ENCODE data around the gene LYPD6.
"Not testable (repeated sequence)": the region's sequence is repeated elsewhere in the genome, so short reads cannot be mapped to it uniquely, and the experiment has no call there.

LYPD6 gene

GRCh38 chr2:149487189-149487588 lies 156.8 kb downstream of the LYPD6 start:
- no peak overlapping the region for H3K27ac Mint-ChIP-seq
- no peak for TF ChIP-seq CTCF (IDR thresholded peaks at IDR 0.05)

GRCh38 chr2:149488706-149489440 lies 158.5 kb downstream of the LYPD6 start:
- Mint-ChIP-seq H3K36me3 (ENCODE audit: low read depth) (no peaks in the 10 kb centered on the region), H3K27ac (no peak overlapping the region), H3K9me3 (no peaks in the 10 kb centered on the region), H3K4me1 (peaks cover 16% of the 10 kb centered on the region), H3K27me3 (ENCODE audit: low read depth, poor library complexity) (peaks cover 5% of the 10 kb centered on the region), H3K4me3 (no peak overlapping the region)
- TF ChIP-seq CTCF (IDR thresholded peaks at IDR 0.05): no peak
- no peak for DNase-seq

More at GRCh38 chr2:149487189-149487588, 156.8 kb downstream of the LYPD6 start:
- no peaks in the 10 kb centered on the region for H3K36me3 Mint-ChIP-seq (ENCODE audit: low read depth)
- no peak for DNase-seq
- no peak overlapping the region for H3K4me3 Mint-ChIP-seq
- peaks cover 5% of the 10 kb centered on the region for H3K27me3 Mint-ChIP-seq (ENCODE audit: low read depth, poor library complexity)
- no peaks in the 10 kb centered on the region for H3K9me3 Mint-ChIP-seq
- peaks cover 16% of the 10 kb centered on the region for H3K4me1 Mint-ChIP-seq

- Mint-ChIP-seq H3K36me3 (ENCODE audit: low read depth) (no peaks in the 10 kb centered on the region), H3K27me3 (ENCODE audit: low read depth, poor library complexity) (peaks cover 5% of the 10 kb centered on the region), H3K27ac (no peak overlapping the region), H3K9me3 (no peaks in the 10 kb centered on the region), H3K4me1 (peaks cover 16% of the 10 kb centered on the region), H3K4me3 (no peak overlapping the region)
- no peak for TF ChIP-seq CTCF (IDR thresholded peaks at IDR 0.05)
- DNase-seq: no peak
Measured at GRCh38 chr2:149489452-149489851, 159.1 kb downstream of the LYPD6 start.

- H3K27ac Mint-ChIP-seq: no peak overlapping the region
Measured at GRCh38 chr2:149490296-149490695, 159.9 kb downstream of the LYPD6 start.

GRCh38 chr2:149492923-149493322 lies 162.5 kb downstream of the LYPD6 start:
- DNase-seq: no peak
- Mint-ChIP-seq H3K27ac (peak overlapping the region; percentile 0), H3K9me3 (peaks cover 31% of the 10 kb centered on the region), H3K27me3 (ENCODE audit: low read depth, poor library complexity) (peaks cover 5% of the 10 kb centered on the region), H3K4me1 (peaks cover 9% of the 10 kb centered on the region), H3K4me3 (no peak overlapping the region), H3K36me3 (ENCODE audit: low read depth) (no peaks in the 10 kb centered on the region)
- TF ChIP-seq CTCF (IDR thresholded peaks at IDR 0.05): no peak

More at GRCh38 chr2:149490296-149490695, 159.9 kb downstream of the LYPD6 start:
- Mint-ChIP-seq H3K4me1 (peaks cover 16% of the 10 kb centered on the region), H3K4me3 (no peak overlapping the region), H3K27me3 (ENCODE audit: low read depth, poor library complexity) (peaks cover 5% of the 10 kb centered on the region), H3K9me3 (peaks cover 6% of the 10 kb centered on the region), H3K36me3 (ENCODE audit: low read depth) (no peaks in the 10 kb centered on the region)
- DNase-seq: no peak
- TF ChIP-seq CTCF (IDR thresholded peaks at IDR 0.05): no peak

- not testable (repeated sequence) for H3K27me3 Mint-ChIP-seq (ENCODE audit: low read depth, poor library complexity); H3K4me1 Mint-ChIP-seq; H3K27ac Mint-ChIP-seq; H3K4me3 Mint-ChIP-seq; H3K36me3 Mint-ChIP-seq (ENCODE audit: low read depth); DNase-seq
- H3K9me3 Mint-ChIP-seq: peaks cover 76% of the 10 kb centered on the region
Measured at GRCh38 chr2:149499204-149499603, 168.8 kb downstream of the LYPD6 start.

GRCh38 chr2:149506808-149507207 lies 176.4 kb downstream of the LYPD6 start:
- peaks cover 39% of the 10 kb centered on the region for H3K9me3 Mint-ChIP-seq
- H3K27ac Mint-ChIP-seq: not testable (repeated sequence)

More at GRCh38 chr2:149506808-149507207, 176.4 kb downstream of the LYPD6 start:
- not testable (repeated sequence) for H3K27me3 Mint-ChIP-seq (ENCODE audit: low read depth, poor library complexity); DNase-seq; H3K4me3 Mint-ChIP-seq
- Mint-ChIP-seq H3K36me3 (ENCODE audit: low read depth) (peaks cover 13% of the 10 kb centered on the region), H3K4me1 (peaks cover 12% of the 10 kb centered on the region)
